H1 (cell line): ENCODE measurements around the gene C18orf54. TPM values are rescaled to one million over a fixed set of nuclear protein-coding genes. Genes with fewer than 3 reads are reported as not detected.

Source experiments
- CTCF ChIA-PET: fragments of 300-600 bp; sonication (Branson Sonifier 250); formaldehyde crosslinking; loops from one replicate; lab custom pipeline; 2021; ENCODE audit not compliant: partially characterized antibody; lab: Charles Lee
- POLR2A ChIA-PET: fragments of 300-600 bp; sonication (Branson Sonifier 250); formaldehyde crosslinking; loops from one replicate; lab custom pipeline; 2021; ENCODE audit warnings: inconsistent platforms; ENCODE audit not compliant: partially characterized antibody; lab: Charles Lee
- DNase-seq, 2 experiments: peaks; one replicate each; pipeline versions ENCODE4 v3.0.0 to v3.0.0-alpha.2; 2010 to 2022; ENCODE audit warnings: low spot score in 2 of 2, low read depth in 1 of 2, mixed read lengths in 1 of 2
- FAIRE-seq: peaks from 2 replicates; lab custom pipeline; 2011; peaks lifted over from hg19 to GRCh38; lab: Jason Lieb, UNC
- H2AFZ ChIP-seq: 2 replicates; pipeline ENCODE4 v1.8.1; 2012; ENCODE audit warnings: low read length, inconsistent platforms
- H2AK5ac ChIP-seq: 2 replicates; pipeline ENCODE4 v1.6.1; 2013; ENCODE audit warnings: low read depth, low read length
- H2BK120ac ChIP-seq: replicated peaks from 2 replicates; pipeline ENCODE3; 2013; ENCODE audit warnings: low read depth, low read length, inconsistent platforms
- H2BK12ac ChIP-seq: 2 replicates; pipeline ENCODE4 v1.6.1; 2013; ENCODE audit warnings: low read depth, low read length
- H2BK15ac ChIP-seq: 2 replicates; pipeline ENCODE4 v1.6.1; 2013; ENCODE audit warnings: low read length
- H2BK20ac ChIP-seq: 2 replicates; pipeline ENCODE4 v1.6.1; 2013; ENCODE audit warnings: low read length
- H2BK5ac ChIP-seq: 2 replicates; pipeline ENCODE4 v1.6.1; 2013; ENCODE audit warnings: low read depth, low read length
- H3K14ac ChIP-seq: 2 replicates; pipeline ENCODE4 v1.6.1; 2013; ENCODE audit warnings: inconsistent platforms; ENCODE audit not compliant: insufficient read length
- H3K18ac ChIP-seq: 2 replicates; pipeline ENCODE4 v1.6.1; 2013; ENCODE audit warnings: low read length; ENCODE audit errors: extremely low read depth
- H3K23ac ChIP-seq: 2 replicates; pipeline ENCODE4 v1.6.1; 2013; ENCODE audit warnings: inconsistent platforms; ENCODE audit not compliant: insufficient read length
- H3K23me2 ChIP-seq: 2 replicates; pipeline ENCODE4 v1.6.1; 2013; ENCODE audit warnings: low read depth, low read length
- H3K27ac ChIP-seq: 2 replicates; pipeline ENCODE4 v1.6.1; 2011; ENCODE audit warnings: low read depth, low read length, inconsistent platforms
- H3K27me3 ChIP-seq, 4 experiments: replicated peaks in 1 of 4; 1 replicate in 1 of 4; 2 replicates in 3 of 4; pipeline versions ENCODE4 v1.6.1 to v1.8.1; 2011 to 2013; ENCODE audit warnings: low read length in 3 of 4, mild to moderate bottlenecking in 3 of 4, inconsistent platforms in 2 of 4, mixed read lengths in 2 of 4, moderate library complexity in 1 of 4; ENCODE audit not compliant: control insufficient read depth in 3 of 4, insufficient read depth in 3 of 4; ENCODE audit errors: extremely low read depth in 1 of 4
- H3K36me3 ChIP-seq, 4 experiments: 2 replicates each; pipeline versions ENCODE4 v1.6.1 to v1.8.1; 2011 to 2013; ENCODE audit warnings: mild to moderate bottlenecking in 4 of 4, low read length in 3 of 4, moderate library complexity in 2 of 4, control low read depth in 1 of 4, inconsistent platforms in 1 of 4; ENCODE audit not compliant: insufficient read depth in 4 of 4, control insufficient read depth in 2 of 4
- H3K4ac ChIP-seq: replicated peaks from 2 replicates; pipeline ENCODE3; 2013; ENCODE audit warnings: low read length, low read depth, mixed read lengths, inconsistent platforms; ENCODE audit not compliant: insufficient read length
- H3K4me1 ChIP-seq, 4 experiments: replicated peaks in 1 of 4; 1 replicate in 1 of 4; 2 replicates in 3 of 4; pipeline versions ENCODE4 v1.6.1 to v1.8.1; 2011 to 2013; ENCODE audit warnings: low read length in 3 of 4, inconsistent platforms in 2 of 4, mixed read lengths in 1 of 4; ENCODE audit not compliant: insufficient read depth in 4 of 4, control insufficient read depth in 3 of 4
- H3K4me2 ChIP-seq, 2 experiments: 2 replicates each; pipeline versions ENCODE4 v1.6.1 to v1.8.1; 2011 to 2013; ENCODE audit warnings: low read depth in 2 of 2, low read length in 2 of 2, control low read depth in 1 of 2, inconsistent platforms in 1 of 2, mild to moderate bottlenecking in 1 of 2; ENCODE audit not compliant: insufficient read depth in 1 of 2
- H3K4me3 ChIP-seq, 4 experiments: fragments of 200-600, 300-600 bp in 1 of 4; sonication (generic), shearing (Covaris generic), sonication (Bioruptor Twin) in 1 of 4; 2 replicates each; pipeline versions ENCODE4 v1.5.1 to v1.8.1; 2011 to 2016; ENCODE audit warnings: low read length in 4 of 4, low read depth in 3 of 4, control low read depth in 2 of 4, inconsistent platforms in 2 of 4, mild to moderate bottlenecking in 2 of 4, mixed read lengths in 1 of 4, moderate library complexity in 1 of 4; ENCODE audit not compliant: insufficient read depth in 2 of 4; ENCODE audit errors: extremely low read depth in 1 of 4
- H3K56ac ChIP-seq: replicated peaks from 2 replicates; pipeline ENCODE3; 2013; ENCODE audit warnings: low read depth, mild to moderate bottlenecking, mixed read lengths, low read length, inconsistent platforms; ENCODE audit not compliant: insufficient read length
- H3K79me1 ChIP-seq: 2 replicates; pipeline ENCODE4 v1.6.1; 2013; ENCODE audit warnings: low read depth, low read length, control low read depth
- H3K79me2 ChIP-seq, 2 experiments: 2 replicates each; pipeline versions ENCODE4 v1.6.1 to v1.8.1; 2012 to 2013; ENCODE audit warnings: low read length in 2 of 2, mild to moderate bottlenecking in 2 of 2, inconsistent platforms in 1 of 2; ENCODE audit not compliant: insufficient read depth in 2 of 2, control insufficient read depth in 1 of 2
- H3K9ac ChIP-seq, 4 experiments: replicated peaks in 1 of 4; 1 replicate in 1 of 4; 2 replicates in 3 of 4; pipeline versions ENCODE4 v1.6.1 to v1.8.1; 2011 to 2013; ENCODE audit warnings: low read depth in 3 of 4, low read length in 3 of 4, control low read depth in 2 of 4, mild to moderate bottlenecking in 2 of 4, moderate library complexity in 2 of 4, inconsistent platforms in 1 of 4; ENCODE audit errors: extremely low read depth in 1 of 4
- H3K9me3 ChIP-seq, 2 experiments: 2 replicates each; pipeline versions ENCODE4 v1.6.1 to v1.8.1; 2012 to 2013; ENCODE audit warnings: mild to moderate bottlenecking in 2 of 2, moderate library complexity in 2 of 2, control low read depth in 1 of 2, inconsistent platforms in 1 of 2, low read depth in 1 of 2, low read length in 1 of 2, mixed read lengths in 1 of 2; ENCODE audit not compliant: insufficient read depth in 2 of 2
- H4K20me1 ChIP-seq, 2 experiments: replicated peaks in 1 of 2; 2 replicates each; pipeline versions ENCODE3 to v1.8.1; 2011 to 2013; ENCODE audit warnings: inconsistent platforms in 2 of 2, low read length in 2 of 2, mild to moderate bottlenecking in 1 of 2; ENCODE audit not compliant: insufficient read depth in 2 of 2, control insufficient read depth in 1 of 2
- H4K5ac ChIP-seq: 2 replicates; pipeline ENCODE4 v1.6.1; 2013; ENCODE audit warnings: low read length, low read depth, mixed read lengths, inconsistent platforms; ENCODE audit not compliant: insufficient read length
- H4K8ac ChIP-seq: 2 replicates; pipeline ENCODE4 v1.8.0; 2013; ENCODE audit warnings: mild to moderate bottlenecking, moderate library complexity, low read length, inconsistent platforms; ENCODE audit not compliant: insufficient read depth; ENCODE audit errors: extremely low read depth
- H4K91ac ChIP-seq: replicated peaks from 2 replicates; pipeline ENCODE3; 2013; ENCODE audit warnings: low read length, mixed read lengths, inconsistent platforms; ENCODE audit not compliant: insufficient read length
- NRF1 ChIP-seq: IDR thresholded peaks from 2 replicates; pipeline ENCODE4 v1.6.1; 2011; ENCODE audit warnings: mild to moderate bottlenecking, low read depth, low read length, improper control_type of control experiment
- RNF2 ChIP-seq: fragments of 200-900, 300-1000 bp; sonication (generic); IDR thresholded peaks from 2 replicates; pipeline ENCODE4 v1.7.1; 2016; ENCODE audit warnings: borderline replicate concordance, low read depth, mild to moderate bottlenecking, antibody characterized with exemption, low read length; ENCODE audit not compliant: poor library complexity, severe bottlenecking; ENCODE audit errors: missing control alignments
- SP4 ChIP-seq: IDR thresholded peaks from 2 replicates; pipeline ENCODE4 v1.6.1; 2012; ENCODE audit warnings: low read length, inconsistent platforms
- SUZ12 ChIP-seq: fragments of 200-600 bp; sonication (generic); IDR thresholded peaks from 2 replicates; pipeline ENCODE4 v1.6.1; 2012; ENCODE audit warnings: mild to moderate bottlenecking, inconsistent platforms, low read length, moderate library complexity, mixed read lengths
- WGBS, 2 experiments: shearing (Covaris generic) in 1 of 2; methylation state at CpG; one replicate each; pipeline versions ENCODE4 v1.1.6 to v1.1.7; 2013 to 2015; ENCODE audit warnings: low lambda C conversion rate in 2 of 2, mixed read lengths in 2 of 2, inconsistent platforms in 1 of 2, low coverage in 1 of 2, missing lambda C conversion rate in 1 of 2; ENCODE audit not compliant: insufficient replicate concordance in 2 of 2, insufficient coverage in 1 of 2, insufficient read length in 1 of 2; ENCODE audit errors: extremely low coverage in 1 of 2, missing lambda C conversion rate in 1 of 2; 5-methylcytosine and 5-hydroxymethylcytosine counted together
- polyA plus RNA-seq, 7 experiments: library from polyadenylated mRNA; depleted of rRNA in 3 of 7; stranded (reverse) in 5 of 7; unstranded in 2 of 7; fragments of >200 nt in 5 of 7; fragments of 200-250 nt in 2 of 7; gene quantifications; 1 replicate in 5 of 7; 2 replicates in 1 of 7; 4 replicates in 1 of 7; pipeline versions ENCODE4 v1.2.1 to v1.2.3, GENCODE V29; 2011 to 2013; ENCODE audit warnings: missing spikeins in 2 of 7, mixed read lengths in 2 of 7
- total RNA-seq: library from RNA; stranded (reverse); fragmentation: NEBNext Ultra II Directional; extraction: Animal tissue kit (Norgen Biotek cat#: 25700); gene quantifications from 2 replicates; pipeline ENCODE4 v1.2.1, GENCODE V29; 2021

Gene C18orf54
- total and polyA plus RNA-seq, 2 of the 8 experiments (the other 6 are each of a cell fraction or from before 2014, with no cell fraction given), result 6.7 to 30.9 TPM

- Histone ChIP-seq H3K79me1 (no peaks in the 10 kb centered on the region), H3K36me3 (no peaks in the 10 kb centered on the region), H3K14ac (no peak overlapping the region), H3K23me2 (peaks cover 6% of the 10 kb centered on the region; the same call in 1 of the 2 replicates), H4K5ac (no peak overlapping the region), H3K27ac (no peak overlapping the region), H3K4me1 (peaks cover 0 to 4% (median 0%) of the 10 kb centered on the region in 4 experiments; a peak in 1 of 7 replicates), H4K91ac (no peak overlapping the region), H2BK15ac (no peak overlapping the region), H2AK5ac (no peak overlapping the region), H3K27me3 (no peaks in the 10 kb centered on the region), H3K9me3 (no peaks in the 10 kb centered on the region), H2BK5ac (no peak overlapping the region), H3K56ac (no peak overlapping the region), H3K4me2 (no peak overlapping the region), H3K18ac (no peak overlapping the region), H3K9ac (no peak overlapping the region), H2BK120ac (no peak overlapping the region), H3K79me2 (no peaks in the 10 kb centered on the region), H3K23ac (no peak overlapping the region), H2BK12ac (no peak overlapping the region), H2AFZ (no peak overlapping the region), H4K8ac (no peak overlapping the region), H4K20me1 (no peaks in the 10 kb centered on the region), H2BK20ac (no peak overlapping the region), H3K4ac (no peak overlapping the region), H3K4me3 (no peak overlapping the region)
- DNase-seq (no peak), FAIRE-seq (no peak)
- 94% methylated on average over 2 of the region's 2 CpGs; no CpG with 5 or more reads in 1 of the 2 experiments for WGBS, 2 experiments
- no peak for TF ChIP-seq SUZ12
- no peak for TF ChIP-seq SP4
- TF ChIP-seq RNF2, result no peak
- no peak for TF ChIP-seq NRF1
- CTCF ChIA-PET, result interaction anchor here (0.6 to 3.0 kb wide), 6 partner anchors 10 to 447 kb away, joined by 3 to 16 read pairs (median 7); no protein-coding TSS in a partner anchor
- POLR2A ChIA-PET, result no interaction called here
Observed at GRCh38 chr18:54426085-54426665, 68.5 kb downstream of the C18orf54 start.
